Measurements from ENCODE around the gene TMEM209.
"Not testable (repeated sequence)": the region's sequence is repeated elsewhere in the genome, so short reads cannot be mapped to it uniquely, and the experiment has no call there.

TMEM209 gene

DNA sequence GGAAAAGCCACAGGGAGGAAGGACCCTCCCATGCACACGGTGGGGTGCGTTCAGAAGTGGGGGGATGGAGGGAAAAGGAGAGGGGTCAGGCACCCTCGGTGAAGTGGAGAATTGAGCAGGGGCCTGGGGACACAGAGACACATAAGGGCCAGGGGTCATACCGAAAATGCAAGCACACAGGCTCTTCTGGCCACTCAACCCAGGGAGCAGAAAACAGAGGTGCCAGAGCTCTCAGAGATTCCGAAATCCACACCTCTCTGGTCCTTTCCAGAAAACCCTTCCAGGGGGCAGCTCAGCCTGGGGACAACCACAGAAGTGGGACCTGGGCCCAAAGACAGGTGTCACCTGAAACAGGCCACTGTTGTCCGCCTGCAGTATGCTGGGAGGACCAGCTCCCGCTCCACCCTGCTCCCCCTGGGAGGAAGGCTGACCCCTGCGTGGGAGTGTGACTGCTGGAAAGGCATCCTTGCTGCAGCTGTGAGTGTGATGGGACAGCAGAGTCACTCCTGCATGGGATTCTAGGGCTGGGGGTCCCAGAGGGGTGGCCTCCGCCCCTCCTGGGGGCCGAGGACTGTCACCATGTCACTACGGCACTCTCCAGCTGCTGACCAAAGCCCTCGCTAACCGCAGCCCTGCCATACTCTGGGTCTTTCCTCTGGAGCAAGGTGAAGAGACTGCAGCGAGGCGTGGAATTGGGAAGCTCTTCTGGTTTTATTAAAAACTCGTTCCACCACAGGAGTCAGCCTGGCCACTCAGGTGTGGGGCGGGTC lies 63.1 kb downstream of the TMEM209 start:
- FAIRE-seq: no peak

DNA sequence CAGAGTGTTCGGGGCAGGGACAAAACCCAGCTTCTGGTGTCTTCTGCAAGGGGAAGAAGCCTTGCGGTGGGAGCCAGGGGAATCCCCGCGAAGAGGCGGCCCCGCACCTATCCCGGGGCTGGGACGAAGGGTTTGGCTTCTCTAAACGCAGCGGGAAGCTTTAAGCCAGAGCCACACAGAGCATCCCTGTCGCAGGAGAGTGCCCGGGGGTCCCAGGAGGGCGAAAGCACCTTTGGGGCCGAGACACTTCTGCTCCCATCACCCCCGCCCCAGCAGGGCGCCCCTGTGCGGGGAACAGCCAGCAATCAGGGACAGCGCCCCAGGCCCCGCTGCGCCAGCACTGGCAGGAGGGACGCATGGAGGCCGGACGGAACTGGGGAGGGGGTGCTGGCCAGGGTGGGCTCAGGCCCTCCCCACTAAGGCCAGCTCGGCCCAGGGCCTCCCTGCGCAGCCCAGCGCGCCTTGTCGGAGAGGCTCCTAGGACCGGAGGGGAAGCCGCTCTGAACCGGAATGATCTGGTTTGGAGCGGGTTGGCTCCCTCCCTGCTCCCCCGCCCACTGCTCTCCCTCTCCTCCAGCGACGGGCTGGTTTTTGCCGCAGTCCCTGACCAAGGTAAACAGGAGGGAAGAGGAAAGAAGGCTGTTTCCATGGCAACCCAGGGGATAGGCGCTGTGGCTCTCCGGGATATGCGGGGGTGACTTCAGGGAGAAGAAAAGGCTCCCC lies 63.9 kb downstream of the TMEM209 start:
- no peak for FAIRE-seq

DNA sequence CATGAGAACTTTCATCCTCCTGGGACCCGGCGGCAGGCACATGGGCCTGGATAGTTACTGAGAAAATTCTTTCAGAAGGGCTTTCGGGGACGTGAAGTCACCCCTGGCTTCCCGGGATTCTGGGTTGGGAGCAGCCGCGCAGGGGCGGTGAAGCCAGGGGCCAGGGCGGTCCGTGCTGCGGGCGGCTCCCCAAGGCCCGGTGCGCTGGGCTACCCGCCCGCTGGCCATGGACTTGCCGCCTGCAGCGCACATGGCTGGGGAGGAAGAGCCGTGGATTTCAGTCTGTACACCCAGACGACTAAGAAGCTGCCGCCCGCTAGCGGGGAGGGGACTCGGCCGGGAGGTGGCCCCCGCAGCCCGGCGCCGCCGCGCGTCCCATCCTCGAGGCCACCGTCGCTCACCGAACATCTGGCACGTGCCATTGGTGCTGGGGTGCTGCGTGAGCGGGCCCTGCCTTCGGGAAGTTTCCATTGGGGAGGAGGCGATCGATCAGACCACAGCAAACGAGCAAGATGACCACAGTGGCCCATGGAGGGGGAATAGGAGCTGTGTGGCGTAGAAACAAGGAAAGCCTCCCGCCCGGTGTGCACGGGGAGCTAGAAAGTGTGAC lies 64.5 kb downstream of the TMEM209 start:
- FAIRE-seq: no peak

DNA sequence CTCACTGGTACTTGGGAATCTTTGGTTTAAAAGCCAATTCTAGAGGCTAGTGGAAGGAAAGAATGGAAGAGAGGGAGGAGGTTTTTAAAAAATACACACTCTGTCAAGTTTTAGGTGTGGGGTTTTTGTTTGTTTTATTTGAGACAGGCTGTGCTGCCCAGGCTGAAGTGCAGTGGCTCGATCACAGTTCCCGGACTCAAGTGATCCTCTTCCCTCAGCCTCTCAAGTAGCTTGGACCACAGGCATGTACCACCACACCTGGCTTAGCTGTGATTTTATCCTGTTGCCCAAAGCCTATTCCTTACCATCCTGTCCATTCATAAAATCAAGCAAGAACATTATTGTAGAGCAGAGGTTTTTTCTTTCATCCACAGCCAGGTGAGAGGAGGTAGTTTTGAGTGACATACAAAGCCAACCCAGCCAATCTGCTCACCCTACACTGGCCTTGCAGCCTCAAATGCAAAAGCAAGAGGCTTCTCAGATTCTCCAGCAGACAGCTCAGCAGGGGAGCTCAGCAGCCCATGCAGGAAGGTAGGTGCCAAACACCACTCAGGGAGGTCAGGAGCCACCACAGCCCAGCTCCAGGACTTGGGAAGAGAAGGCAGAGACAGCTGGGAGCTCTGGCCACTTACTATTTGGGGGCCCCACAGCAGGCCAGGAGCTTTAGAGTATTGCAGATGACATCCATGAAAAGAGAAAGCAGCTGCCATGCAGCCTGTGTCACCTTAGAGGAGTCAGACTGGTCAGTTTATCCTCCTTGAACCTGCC lies 65.8 kb downstream of the TMEM209 start:
- no peak for FAIRE-seq

DNA sequence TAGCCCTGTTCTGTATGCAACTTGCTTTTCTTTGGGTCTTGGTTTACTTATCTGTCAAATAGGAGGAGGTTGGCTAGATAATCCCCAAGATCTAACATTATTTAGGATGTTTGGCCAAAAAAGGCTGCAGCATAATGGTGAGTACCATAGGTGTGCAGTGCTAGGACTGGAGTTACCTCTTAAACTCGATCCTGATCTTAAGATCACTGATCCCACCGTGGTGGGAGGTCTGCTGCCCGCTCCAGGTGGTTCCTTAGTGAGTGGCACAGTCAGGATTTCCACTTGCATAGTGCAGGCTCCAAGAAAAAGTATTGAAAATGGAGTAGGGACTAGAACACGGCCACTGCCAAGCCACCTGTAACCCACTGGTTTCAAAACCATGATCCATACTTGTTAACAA lies 68.0 kb downstream of the TMEM209 start:
- FAIRE-seq: no peak

DNA sequence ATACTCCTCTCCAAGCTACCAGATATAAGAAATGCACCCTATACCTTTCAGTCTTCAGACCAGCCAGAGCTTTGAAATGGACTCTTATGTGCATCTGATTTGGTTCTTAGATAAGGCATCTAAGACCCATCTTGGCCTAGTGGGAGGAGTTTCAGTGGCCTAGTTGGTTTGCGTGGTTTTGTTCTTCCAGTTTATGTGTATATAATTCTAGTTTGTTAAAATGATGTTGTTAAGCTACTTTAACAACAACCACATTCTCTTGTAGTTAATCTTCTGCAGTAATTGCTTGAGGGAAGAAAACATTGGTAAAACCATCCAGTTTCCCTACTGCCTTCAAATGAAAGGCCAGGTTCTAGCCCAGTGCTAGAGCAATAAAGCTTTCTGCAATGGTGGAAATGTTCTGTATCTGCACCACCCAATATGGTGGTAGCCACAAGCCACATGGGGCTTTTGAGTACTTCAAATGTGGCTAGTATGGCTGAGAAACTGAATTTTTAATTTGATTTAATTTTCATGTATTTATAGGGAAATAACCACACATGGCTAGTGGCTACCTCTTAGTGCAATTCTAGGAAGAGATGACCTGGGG lies 68.5 kb downstream of the TMEM209 start:
- no peak for FAIRE-seq

DNA sequence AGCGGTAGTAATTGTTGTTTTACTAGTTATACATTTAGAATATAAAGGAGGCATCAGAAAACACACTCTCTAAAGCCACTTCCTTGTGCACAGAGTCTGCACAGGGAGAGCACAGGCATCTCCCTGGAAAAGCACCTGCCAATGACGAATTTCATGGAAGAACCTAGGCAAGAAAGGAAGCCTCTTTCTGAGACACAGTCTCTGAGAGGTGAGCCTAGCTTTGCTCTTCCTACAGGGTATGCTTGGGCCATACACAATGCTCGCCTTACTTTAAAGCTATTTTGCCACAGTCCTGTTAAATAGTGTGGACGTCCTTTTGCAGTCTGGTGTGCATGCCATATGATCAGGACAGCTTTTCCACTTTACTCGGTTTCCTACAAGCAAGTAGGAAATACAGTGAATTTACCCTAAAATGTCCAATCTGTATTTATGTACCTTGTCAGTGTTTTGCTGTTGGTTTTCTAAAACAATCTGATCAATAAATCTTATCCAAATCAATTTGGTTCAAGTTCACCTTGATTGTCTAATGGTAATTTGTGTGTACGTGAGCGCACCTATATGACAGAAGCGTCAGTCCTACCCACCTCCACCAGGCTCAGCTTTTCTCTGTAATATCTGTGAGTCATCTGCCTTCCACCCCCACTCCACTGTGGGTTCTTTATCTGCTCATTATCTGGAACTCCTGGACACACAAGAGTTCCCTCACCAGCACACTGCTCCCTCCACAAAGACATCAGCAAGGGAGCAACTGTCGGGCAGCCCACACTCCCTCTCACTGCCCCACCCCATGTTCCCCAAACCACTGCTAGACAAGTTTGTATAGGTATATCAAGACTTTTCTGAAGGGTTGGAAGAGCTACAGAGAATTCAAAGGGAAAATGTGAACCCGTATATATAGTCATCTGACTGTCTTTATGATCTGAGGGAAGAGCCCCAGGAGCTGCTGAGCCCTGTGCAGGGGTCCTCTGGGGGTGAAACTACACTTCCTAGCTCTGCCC lies 69.7 kb downstream of the TMEM209 start:
- FAIRE-seq: no peak

DNA sequence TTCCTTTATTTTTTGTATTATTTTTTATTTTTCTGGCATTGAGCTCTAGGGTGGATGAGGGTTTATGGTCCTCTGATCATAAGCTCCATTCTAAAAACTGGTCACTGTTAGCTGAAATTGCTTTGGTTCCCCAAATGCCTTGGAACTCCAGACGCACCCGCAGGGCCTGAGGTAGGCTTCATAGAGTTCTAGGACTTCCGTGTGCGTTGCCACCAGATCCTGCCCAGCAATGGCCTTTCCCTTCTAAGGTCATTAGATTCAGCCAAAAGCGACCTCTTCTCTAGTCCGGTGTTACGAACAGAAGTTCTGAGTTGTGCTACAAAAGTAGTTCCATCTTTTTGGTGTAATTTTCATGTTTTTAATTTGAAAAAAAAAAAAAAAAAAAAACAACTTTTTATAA lies 70.5 kb downstream of the TMEM209 start:
- no peak for FAIRE-seq

DNA sequence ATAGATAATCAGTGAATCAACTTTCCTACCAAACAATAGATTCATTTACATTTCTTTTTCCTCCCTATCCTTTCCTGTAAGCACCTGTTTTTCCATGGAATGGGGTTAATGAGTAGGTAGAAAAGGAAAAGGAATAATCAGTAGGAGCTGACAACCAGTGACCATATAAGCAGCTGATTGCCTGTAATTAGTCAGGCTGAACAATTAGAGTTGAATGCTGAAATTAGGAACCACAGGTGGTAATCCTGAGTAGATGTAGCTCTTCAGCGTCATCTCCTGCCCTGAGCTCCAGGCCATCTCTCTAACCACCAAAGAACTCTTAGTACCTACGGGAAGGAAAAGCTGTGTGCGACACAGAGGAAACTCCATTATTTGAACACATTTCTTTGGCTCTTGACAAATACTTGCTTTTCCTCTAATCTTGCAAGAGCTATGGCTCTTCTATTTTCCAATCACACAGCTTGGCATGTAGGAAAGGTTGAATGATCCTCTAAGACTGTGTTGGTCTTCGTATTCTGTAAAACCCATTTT lies 71.0 kb downstream of the TMEM209 start:
- FAIRE-seq: no peak

DNA sequence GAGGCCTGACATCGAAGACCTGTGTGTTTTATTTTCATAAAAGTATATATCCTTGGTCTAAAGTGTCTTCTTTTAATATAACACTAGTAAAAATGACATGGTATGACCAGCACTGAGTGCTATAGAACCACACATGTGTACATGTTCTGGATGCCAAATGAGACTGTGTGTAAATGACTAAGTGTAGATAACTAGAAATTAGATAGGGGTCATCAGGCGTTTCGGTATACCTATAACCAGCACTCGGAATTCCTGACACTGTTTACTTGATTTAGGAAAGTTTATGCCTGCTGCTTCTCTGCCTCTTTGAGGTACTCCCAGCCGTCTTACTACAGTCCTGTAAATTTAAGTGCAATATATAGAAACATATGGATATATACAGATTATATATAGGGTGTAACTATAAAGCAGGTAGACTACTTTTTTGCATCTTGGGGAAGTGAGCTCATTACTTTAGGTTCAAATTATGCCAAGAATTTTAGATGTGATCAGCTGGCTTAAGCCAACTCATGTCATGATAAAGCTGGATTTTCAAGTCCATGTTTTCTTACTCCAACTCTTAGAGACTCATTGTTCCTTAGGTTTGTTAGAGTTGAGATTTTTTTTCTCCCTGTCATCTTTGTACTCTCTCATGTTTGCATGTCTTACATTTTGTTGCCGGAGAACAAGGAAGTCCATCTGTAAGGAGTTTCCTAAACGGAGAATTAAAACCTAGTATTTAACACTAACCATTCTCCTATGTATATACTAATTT lies 72.0 kb downstream of the TMEM209 start:
- no peak for FAIRE-seq

DNA sequence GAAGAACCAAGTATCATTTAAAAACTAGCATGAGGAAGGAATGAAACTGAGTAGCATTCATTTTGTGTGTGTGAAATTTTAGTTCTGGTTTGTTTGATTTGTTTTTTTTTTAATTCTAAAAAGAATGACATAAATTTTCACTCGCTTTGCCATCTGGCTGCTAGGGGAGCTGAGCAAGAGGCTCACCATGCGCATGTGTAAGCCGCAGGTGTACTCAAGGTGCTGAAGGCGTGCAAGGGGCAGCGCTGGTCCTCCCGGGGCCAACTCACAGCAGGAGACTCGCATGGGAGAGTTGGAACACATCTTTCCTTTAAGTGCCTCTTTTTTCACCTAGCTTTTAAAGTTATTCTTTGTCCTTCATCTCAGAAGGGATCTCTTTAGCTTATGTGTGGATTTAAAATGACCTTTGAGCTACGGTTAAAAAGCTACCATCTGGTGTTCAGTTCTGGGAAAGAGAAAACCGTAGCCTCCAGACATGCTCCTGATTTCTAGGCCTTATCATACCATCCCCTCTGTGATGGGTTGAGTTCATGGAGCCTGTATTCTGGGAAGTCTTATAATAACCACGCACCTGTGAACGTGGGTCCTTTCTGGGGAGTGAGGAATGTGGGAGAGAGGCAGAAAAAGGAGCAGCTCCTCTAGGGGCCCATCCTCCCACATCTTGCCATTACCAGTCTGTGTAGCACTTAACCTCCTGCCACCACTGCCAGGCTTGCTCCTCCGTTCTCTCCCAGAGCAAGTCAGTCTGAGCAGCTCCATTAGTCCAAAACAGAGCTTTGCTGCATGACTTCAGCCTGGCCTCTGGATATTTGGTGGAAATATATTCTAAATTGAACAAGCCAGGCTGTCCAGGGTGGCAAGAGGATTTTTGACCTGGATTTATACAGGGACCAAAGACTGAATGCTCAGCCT lies 73.0 kb downstream of the TMEM209 start:
- no peak for FAIRE-seq

DNA sequence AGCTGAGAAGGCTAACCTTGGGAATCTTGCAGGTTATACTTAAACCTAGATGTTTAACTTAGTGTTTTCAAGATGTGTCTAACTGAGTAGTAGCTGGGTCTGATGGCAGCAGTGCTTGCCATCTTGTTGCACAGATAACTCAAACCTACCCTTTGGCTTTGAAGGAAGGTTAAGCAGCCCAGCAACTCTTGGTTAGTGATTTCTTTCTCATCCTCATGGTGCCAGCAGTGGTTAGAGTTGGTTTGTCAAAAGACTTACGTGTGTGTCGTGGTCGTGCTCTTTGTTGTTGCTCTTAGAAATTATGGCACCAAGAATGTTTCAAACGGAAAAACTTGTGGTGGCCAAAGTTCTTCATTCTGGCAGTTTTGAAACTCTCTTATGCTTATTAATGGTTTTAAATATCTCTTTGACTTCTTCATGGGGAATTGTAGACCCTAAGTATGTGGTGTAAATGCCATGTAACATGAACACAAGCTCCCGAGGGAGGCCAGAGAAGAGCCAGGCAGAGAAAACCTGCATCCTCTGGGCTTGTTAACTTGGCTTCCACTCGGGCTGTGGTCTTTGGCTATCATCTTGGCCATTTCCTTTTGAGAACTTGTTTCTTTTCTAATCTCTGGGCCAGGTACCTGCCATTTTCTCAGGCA lies 73.9 kb downstream of the TMEM209 start:
- FAIRE-seq: no peak

DNA sequence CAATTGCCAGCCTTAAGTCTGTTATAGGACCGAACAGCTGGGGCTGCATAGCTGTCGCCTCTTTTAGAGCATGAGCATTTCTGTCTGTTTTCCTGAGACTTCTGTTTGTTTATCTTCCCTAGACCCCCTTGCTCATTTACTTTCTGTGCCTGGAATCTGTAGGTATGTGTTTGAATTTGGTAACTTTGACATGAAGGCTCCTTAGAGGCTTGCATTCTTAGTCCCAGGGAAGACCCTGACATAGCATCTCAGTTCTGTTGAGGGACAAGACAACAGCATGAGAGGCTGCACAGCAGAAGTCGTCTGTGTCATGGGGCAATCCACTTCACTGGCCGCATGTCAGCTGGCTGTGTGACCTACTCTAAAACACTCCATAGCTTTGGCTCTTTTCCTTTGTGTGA lies 76.2 kb downstream of the TMEM209 start:
- FAIRE-seq: no peak

DNA sequence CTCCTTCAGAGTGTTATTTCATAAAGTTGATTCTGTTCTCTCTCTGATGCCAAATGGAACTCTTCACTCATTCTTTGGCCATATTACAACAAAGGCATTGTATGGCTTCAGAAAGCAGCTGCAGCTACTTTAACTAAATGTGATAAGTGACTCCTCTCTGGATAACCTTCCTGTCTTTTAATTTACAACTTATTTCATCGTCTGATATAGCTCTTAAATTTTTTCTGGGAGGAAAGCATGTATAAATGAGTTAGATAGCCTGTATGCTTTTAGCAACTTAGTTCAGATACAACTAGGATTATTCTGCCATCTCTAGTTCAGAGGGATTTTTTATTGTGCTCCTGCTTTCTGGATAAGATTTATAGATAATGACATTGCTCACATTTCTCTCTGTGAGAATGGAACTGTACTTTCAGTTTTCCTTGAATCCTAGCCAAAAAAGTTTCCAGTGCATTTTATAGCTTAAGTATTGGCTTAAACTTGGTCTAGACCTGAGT lies 77.3 kb downstream of the TMEM209 start:
- FAIRE-seq: peak; percentile 6

DNA sequence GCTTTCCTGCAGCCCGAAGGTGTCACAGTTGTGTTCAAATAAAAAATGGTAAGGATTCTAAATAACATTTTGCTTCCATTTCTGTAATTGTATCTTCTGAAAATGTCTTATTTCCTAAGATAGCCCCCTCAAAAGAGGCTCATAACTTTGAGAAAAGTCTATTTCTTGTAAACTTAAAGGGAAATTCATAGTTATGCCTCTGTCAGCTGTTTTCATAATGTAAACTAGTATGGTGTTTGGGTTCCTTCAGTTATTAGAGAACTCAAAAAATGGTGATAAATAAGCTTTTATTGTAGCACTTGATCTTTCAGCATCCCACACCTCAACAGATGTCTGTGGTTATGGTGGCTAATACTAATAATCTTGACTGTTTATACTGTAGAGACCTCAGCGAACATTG lies 77.8 kb downstream of the TMEM209 start:
- no peak for FAIRE-seq

DNA sequence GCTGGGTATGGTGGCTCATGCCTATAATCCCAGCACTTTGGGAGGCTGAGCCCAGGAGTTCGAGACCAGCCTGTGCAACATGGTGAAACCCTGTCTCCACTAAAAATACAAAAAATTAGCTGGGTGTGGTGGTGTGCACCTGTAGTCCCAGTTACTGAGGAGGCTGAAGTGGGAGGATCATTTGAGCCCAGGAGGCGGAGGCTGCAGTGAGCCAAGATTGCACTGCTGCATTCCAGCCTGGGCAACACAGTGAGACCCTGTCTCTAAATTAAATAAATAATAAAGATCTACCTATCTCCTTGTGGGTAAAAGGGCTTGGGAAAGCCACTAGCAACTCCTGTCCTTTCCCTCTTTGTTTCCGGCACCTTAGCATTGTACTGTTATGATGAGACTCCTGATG lies 78.4 kb downstream of the TMEM209 start:
- FAIRE-seq: not testable (repeated sequence)

DNA sequence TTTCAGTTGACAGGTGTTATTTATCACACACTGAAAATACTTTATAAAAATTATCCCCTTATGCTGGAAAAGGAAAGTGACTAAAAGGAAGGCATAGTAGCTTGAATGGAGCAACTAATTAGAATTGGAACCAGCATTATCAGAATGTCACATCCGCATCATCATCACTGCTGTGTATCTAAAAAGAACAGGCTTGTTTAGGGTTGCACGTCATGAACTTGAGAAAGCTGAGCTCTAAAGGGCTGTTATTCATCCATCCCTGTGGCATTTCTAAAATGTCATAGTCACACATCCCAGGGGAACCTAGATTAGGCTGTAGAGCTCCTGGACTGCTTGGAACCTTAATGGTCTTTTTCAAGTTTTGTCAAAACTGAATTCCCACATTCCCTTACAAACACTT lies 80.5 kb downstream of the TMEM209 start:
- no peak for FAIRE-seq

DNA sequence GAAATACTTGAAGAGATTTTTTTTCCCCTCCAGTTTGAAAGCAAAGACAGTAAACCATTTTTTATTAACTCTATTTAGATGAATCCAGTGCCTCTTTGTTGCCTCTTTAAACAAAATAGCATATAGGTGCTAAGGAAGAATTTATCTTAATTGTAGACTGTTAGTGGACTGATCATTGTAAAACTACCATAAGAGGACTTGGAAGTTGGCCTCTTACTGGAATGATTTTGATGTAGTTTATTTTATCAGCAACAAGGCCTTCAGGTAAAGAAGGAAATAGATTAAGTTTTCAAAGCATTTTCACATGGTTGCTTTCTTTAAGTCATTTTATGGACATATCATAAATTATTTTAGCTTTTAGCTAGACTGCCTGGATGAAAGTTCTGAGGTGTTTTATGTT lies 81.7 kb downstream of the TMEM209 start:
- no peak for FAIRE-seq

DNA sequence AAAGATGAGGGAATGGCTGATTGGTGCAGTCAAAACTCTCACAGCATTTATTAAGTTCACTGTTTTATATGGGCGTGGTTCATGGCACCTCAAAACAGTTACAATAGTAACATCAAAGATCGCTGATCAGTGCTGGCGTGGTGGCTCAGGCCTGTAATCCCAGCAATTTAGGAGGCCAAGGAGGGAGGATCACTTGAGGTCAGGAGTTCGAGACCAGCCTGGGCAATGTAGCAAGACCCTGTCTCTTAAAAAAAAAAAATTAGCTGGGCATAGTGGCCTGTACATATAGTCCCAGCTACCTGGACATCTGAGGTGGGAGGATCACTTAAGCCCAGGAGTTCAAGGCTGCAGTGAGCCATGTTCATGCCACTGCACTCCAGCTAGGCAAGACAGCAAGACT lies 86.4 kb downstream of the TMEM209 start:
- FAIRE-seq: no peak
